DND-41 (cell line): ENCODE data around the gene KRT36.

Experiments used
- ATAC-seq: fragments of 200-7000 bp; cut with Tn5 transposase; 3 replicates; pipeline ENCODE4 v1.9.1; 2021; ENCODE audit warnings: low read depth; ENCODE audit not compliant: insufficient read depth
- DNase-seq: peaks from one replicate; pipeline ENCODE4 v3.0.0-alpha.2; 2020
- H2AFZ ChIP-seq: 2 replicates; pipeline ENCODE4 v1.6.0; 2012; ENCODE audit warnings: low read depth, low read length
- H3K27ac ChIP-seq: 2 replicates; pipeline ENCODE4 v1.5.1; 2012; ENCODE audit warnings: low read length, inconsistent platforms
- H3K27me3 ChIP-seq: fragments of 200-600 bp; sonication (generic); 2 replicates; pipeline ENCODE4 v1.6.0; 2012; ENCODE audit warnings: low read length, mild to moderate bottlenecking, inconsistent platforms; ENCODE audit not compliant: insufficient read depth, poor library complexity
- H3K36me3 ChIP-seq: 2 replicates; pipeline ENCODE4 v1.5.1; 2012; ENCODE audit warnings: low read length, inconsistent platforms; ENCODE audit not compliant: insufficient read depth
- H3K4me1 ChIP-seq: 2 replicates; pipeline ENCODE4 v1.5.1; 2012; ENCODE audit warnings: mild to moderate bottlenecking, low read length; ENCODE audit not compliant: insufficient read depth
- H3K4me2 ChIP-seq: 2 replicates; pipeline ENCODE4 v1.6.0; 2012; ENCODE audit warnings: mild to moderate bottlenecking, moderate library complexity, low read length, inconsistent platforms; ENCODE audit not compliant: insufficient read depth
- H3K4me3 ChIP-seq, 2 experiments: fragments of 200-600 bp in 1 of 2; shearing (Covaris generic) in 1 of 2; 2 replicates each; pipeline ENCODE4 v1.5.1; 2012 to 2016; ENCODE audit warnings: inconsistent platforms in 2 of 2, low read length in 2 of 2, mild to moderate bottlenecking in 2 of 2, low read depth in 1 of 2, moderate library complexity in 1 of 2
- H3K79me2 ChIP-seq: 2 replicates; pipeline ENCODE4 v1.6.0; 2012; ENCODE audit warnings: low read length, inconsistent platforms; ENCODE audit not compliant: insufficient read depth
- H3K9ac ChIP-seq: 2 replicates; pipeline ENCODE4 v1.6.0; 2012; ENCODE audit warnings: low read depth, mild to moderate bottlenecking, inconsistent platforms, low read length, moderate library complexity
- H3K9me3 ChIP-seq: 2 replicates; pipeline ENCODE4 v1.5.1; 2012; ENCODE audit warnings: low read length, moderate library complexity, mild to moderate bottlenecking, inconsistent platforms; ENCODE audit not compliant: insufficient read depth, severe bottlenecking
- H4K20me1 ChIP-seq: 2 replicates; pipeline ENCODE4 v1.6.0; 2012; ENCODE audit warnings: low read length; ENCODE audit not compliant: insufficient read depth
- CTCF ChIP-seq: IDR thresholded peaks from 2 replicates; pipeline ENCODE4 v1.5.1; 2012; ENCODE audit warnings: borderline replicate concordance, low read length, moderate library complexity, mild to moderate bottlenecking; ENCODE audit not compliant: poor library complexity, severe bottlenecking; ENCODE audit errors: extremely low read depth
- EZH2 ChIP-seq: IDR thresholded peaks from 3 replicates; pipeline ENCODE4 v1.6.1; 2012; ENCODE audit warnings: borderline replicate concordance, low read depth, mild to moderate bottlenecking, moderate library complexity, low read length, inconsistent platforms; ENCODE audit not compliant: severe bottlenecking

Gene KRT36

DNA sequence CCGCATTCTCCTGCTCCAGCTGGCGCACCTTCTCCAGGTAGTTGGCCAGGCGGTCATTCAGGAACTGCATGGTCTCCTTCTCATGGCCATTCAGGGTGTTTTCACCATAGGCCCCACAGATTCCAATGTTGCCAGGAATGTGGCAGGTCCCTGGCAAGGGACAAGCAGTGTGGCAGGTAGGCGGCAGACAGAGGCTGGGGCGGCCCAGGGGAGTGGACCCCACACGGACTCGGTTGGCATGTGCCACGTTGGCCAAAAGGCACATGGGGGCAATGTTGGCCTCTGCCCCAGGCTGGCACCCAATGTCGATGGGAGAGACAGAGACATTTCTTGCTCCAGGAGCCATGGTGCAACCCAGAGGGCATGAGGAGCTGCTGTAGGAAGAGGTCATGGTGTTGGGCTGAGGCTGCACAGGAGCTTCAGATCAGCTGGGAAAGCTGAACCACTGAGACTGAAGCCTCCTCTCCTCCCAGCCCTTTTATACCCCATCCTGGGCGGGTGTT, 49.1 kb downstream of the KRT36 start, which contains the start of gene KRT38:
Gene KRT38 (minus strand): TSS at position 453 of the 503 bp plus-strand sequence. CDS start 62 bp downstream, at position 391.
- H3K4me3 ChIP-seq: no peak within 1 kb of the TSS
- H3K9ac ChIP-seq: no peak within 1 kb of the TSS
- no peak within 1 kb of the TSS for H2AFZ ChIP-seq
- no peaks in the 10 kb centered on the region for H3K36me3 ChIP-seq
- no peak within 1 kb of the TSS for H3K27ac ChIP-seq
- no peaks in the 10 kb centered on the region for H3K9me3 ChIP-seq
- H3K79me2 ChIP-seq: no peaks in the 10 kb centered on the region
- no peaks in the 10 kb centered on the region; the same call in 1 of the 2 replicates for H4K20me1 ChIP-seq
- DNase-seq: no peak
- no peaks in the 10 kb centered on the region for H3K4me1 ChIP-seq
- H3K27me3 ChIP-seq: peaks cover 22% of the 10 kb centered on the region
- ATAC-seq: no peak
- no peak within 1 kb of the TSS for H3K4me2 ChIP-seq
- no peak for TF ChIP-seq CTCF
- TF ChIP-seq EZH2: no peak

- Histone ChIP-seq H3K4me3 (no peak overlapping the region), H3K27me3 (peaks cover 15% of the 10 kb centered on the region), H3K9me3 (no peaks in the 10 kb centered on the region), H3K4me2 (no peak overlapping the region), H3K4me1 (no peaks in the 10 kb centered on the region), H2AFZ (no peak overlapping the region), H3K9ac (no peak overlapping the region), H4K20me1 (no peaks in the 10 kb centered on the region; the same call in 1 of the 2 replicates), H3K27ac (no peak overlapping the region), H3K79me2 (no peaks in the 10 kb centered on the region), H3K36me3 (no peaks in the 10 kb centered on the region)
- no peak for TF ChIP-seq EZH2
- TF ChIP-seq CTCF: no peak
- ATAC-seq (no peak), DNase-seq (no peak)
Measured at GRCh38 chr17:41439375-41439774, 50.3 kb downstream of the KRT36 start.

GRCh38 chr17:41437769-41438168, 51.9 kb downstream of the KRT36 start:
- no peak overlapping the region for H3K9ac ChIP-seq
- no peak overlapping the region for H2AFZ ChIP-seq
- ATAC-seq: no peak
- no peaks in the 10 kb centered on the region for H3K9me3 ChIP-seq
- no peak overlapping the region for H3K27ac ChIP-seq
- DNase-seq: no peak
- no peak overlapping the region for H3K4me2 ChIP-seq
- no peaks in the 10 kb centered on the region; the same call in 1 of the 2 replicates for H4K20me1 ChIP-seq
- no peaks in the 10 kb centered on the region for H3K4me1 ChIP-seq
- H3K4me3 ChIP-seq: no peak overlapping the region
- TF ChIP-seq CTCF (no peak), EZH2 (no peak)
- H3K27me3 ChIP-seq: peaks cover 4% of the 10 kb centered on the region
- H3K36me3 ChIP-seq: no peaks in the 10 kb centered on the region
- no peaks in the 10 kb centered on the region for H3K79me2 ChIP-seq
